ENCODE data around the gene RNASE3.
"Not testable (repeated sequence)": the region's sequence is repeated elsewhere in the genome, so short reads cannot be mapped to it uniquely, and the experiment has no call there.

RNASE3 gene

DNA sequence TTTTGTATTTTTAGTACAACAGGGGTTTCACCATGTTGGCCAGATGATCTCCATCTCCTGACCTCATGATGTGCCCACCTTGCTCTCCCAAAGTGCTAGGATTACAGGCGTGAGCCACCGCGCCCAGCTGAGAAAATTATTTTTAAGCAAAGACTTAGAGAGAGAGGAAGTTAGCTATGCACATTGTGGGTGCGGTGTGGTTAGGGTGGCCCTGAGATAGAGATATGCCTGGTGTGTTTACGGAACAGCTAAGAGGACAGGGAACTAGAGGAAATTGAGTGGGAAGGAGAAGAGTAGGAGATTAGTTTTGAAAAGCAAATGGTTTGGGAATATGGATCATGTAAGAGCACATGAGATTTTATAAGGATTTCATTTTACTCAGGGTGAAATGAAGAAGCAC, 10.0 kb upstream of the RNASE3 start:
- not testable (repeated sequence) for ATAC-seq (replicated peaks); H3K36me3 Mint-ChIP-seq; H3K4me3 Mint-ChIP-seq; H3K27ac Mint-ChIP-seq; H3K9me3 Mint-ChIP-seq; DNase-seq; H3K4me1 Mint-ChIP-seq
- peaks cover 4 to 20% of the 10 kb centered on the region in 2 donors for H3K27me3 Mint-ChIP-seq

DNA sequence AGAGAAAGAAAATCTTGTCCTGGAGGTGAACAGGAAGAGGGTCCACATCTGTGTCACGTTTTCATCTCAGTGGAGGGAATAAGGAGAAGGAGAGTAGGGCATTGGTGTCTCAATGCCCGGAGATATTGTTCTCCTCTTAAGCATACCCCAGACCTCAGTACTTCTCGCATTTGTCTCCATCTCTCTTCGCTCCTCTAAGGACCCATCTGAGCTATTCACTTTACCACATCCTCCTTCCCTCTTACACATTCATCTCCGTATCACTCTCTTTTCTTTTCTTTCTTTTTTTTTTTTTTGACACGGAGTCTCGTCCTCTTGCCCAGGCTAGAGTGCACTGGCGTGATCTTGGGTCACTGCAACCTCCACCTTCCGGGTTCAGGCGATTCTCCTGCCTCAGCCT, 8.4 kb upstream of the RNASE3 start:
- not testable (repeated sequence) for H3K4me1 Mint-ChIP-seq; DNase-seq; H3K36me3 Mint-ChIP-seq; H3K4me3 Mint-ChIP-seq; H3K27ac Mint-ChIP-seq; H3K9me3 Mint-ChIP-seq; ATAC-seq (replicated peaks)
- peaks cover 5 to 23% of the 10 kb centered on the region in 2 donors for H3K27me3 Mint-ChIP-seq

GRCh38 chr14:20888411-20888810, 2.8 kb upstream of the RNASE3 start:
- not testable (repeated sequence) for H3K4me3 Mint-ChIP-seq; DNase-seq; H3K4me1 Mint-ChIP-seq; ATAC-seq (replicated peaks); H3K27ac Mint-ChIP-seq; H3K36me3 Mint-ChIP-seq; H3K9me3 Mint-ChIP-seq
- H3K27me3 Mint-ChIP-seq, result peaks cover 42 to 50% of the 10 kb centered on the region in 2 donors

GRCh38 chr14:20895322-20895721, 4.1 kb downstream of the RNASE3 start:
- H3K4me1 Mint-ChIP-seq; H3K36me3 Mint-ChIP-seq; H3K4me3 Mint-ChIP-seq; DNase-seq; H3K27ac Mint-ChIP-seq; H3K9me3 Mint-ChIP-seq; ATAC-seq (replicated peaks): not testable (repeated sequence)
- H3K27me3 Mint-ChIP-seq, result peaks cover 43 to 46% of the 10 kb centered on the region in 2 donors

- Mint-ChIP-seq H3K4me1 (no peaks in the 10 kb centered on the region), H3K9me3 (no peaks in the 10 kb centered on the region), H3K27ac (no peak overlapping the region), H3K36me3 (no peaks in the 10 kb centered on the region), H3K27me3 (peaks cover 34 to 44% of the 10 kb centered on the region in 2 donors), H3K4me3 (no peak overlapping the region)
- no peak for ATAC-seq (replicated peaks)
- DNase-seq, result no peak
Measured at GRCh38 chr14:20904393-20905029, 13.3 kb downstream of the RNASE3 start.

GRCh38 chr14:20905676-20906075, 14.5 kb downstream of the RNASE3 start:
- ATAC-seq (replicated peaks), result no peak
- Mint-ChIP-seq H3K4me1 (no peaks in the 10 kb centered on the region), H3K36me3 (no peaks in the 10 kb centered on the region), H3K4me3 (no peak overlapping the region), H3K9me3 (no peaks in the 10 kb centered on the region), H3K27ac (no peak overlapping the region), H3K27me3 (peaks cover 33 to 39% of the 10 kb centered on the region in 2 donors)
- no peak for DNase-seq

DNA sequence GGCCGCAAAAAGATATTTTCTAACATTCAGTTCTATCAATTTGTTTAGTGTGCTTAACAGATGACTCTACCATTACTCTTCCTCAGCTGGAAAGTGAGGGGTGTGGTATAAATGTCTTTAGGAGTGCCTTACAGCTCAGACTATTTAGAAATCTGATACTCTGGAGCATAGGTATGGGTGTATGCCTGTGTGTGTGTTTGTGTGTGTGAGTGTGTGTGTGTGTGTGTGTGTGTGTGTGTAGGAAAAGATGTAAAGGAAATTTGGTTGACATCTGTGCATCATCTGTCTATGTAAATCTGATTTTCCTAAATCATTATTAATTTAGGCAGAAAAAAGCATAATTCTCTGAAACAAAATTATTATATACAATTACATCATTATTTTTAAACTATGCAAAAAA, 16.0 kb downstream of the RNASE3 start:
- Mint-ChIP-seq H3K4me3 (no peak overlapping the region), H3K27ac (no peak overlapping the region), H3K36me3 (no peaks in the 10 kb centered on the region), H3K27me3 (peaks cover 40 to 41% of the 10 kb centered on the region in 2 donors), H3K4me1 (no peaks in the 10 kb centered on the region), H3K9me3 (no peaks in the 10 kb centered on the region)
- DNase-seq (no peak), ATAC-seq (replicated peaks) (no peak)

DNA sequence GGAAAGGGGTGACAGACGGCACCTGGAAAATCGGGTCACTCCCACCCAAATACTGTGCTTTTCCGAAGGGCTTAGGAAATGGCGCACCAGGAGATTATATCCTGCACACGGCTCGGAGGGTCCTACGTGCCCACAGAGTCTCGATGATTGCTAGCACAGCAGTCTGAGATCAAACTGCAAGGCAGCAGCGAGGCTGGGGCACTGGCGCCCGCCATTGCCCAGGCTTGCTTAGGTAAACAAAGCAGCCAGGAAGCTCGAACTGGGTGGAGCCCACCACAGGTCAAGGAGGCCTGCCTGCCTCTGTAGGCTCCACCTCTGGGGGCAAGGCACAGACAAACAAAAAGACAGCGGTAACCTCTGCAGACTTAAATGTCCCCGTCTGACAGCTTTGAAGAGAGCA, 19.6 kb downstream of the RNASE3 start:
- not testable (repeated sequence) for H3K9me3 Mint-ChIP-seq; H3K36me3 Mint-ChIP-seq; ATAC-seq (replicated peaks); H3K27ac Mint-ChIP-seq; DNase-seq; H3K4me3 Mint-ChIP-seq; H3K4me1 Mint-ChIP-seq
- H3K27me3 Mint-ChIP-seq, result peaks cover 34 to 42% of the 10 kb centered on the region in 2 donors

GRCh38 chr14:20919038-20919756, 28.0 kb downstream of the RNASE3 start:
- peaks cover 25 to 29% of the 10 kb centered on the region in 2 donors for H3K27me3 Mint-ChIP-seq
- not testable (repeated sequence) for DNase-seq

DNA sequence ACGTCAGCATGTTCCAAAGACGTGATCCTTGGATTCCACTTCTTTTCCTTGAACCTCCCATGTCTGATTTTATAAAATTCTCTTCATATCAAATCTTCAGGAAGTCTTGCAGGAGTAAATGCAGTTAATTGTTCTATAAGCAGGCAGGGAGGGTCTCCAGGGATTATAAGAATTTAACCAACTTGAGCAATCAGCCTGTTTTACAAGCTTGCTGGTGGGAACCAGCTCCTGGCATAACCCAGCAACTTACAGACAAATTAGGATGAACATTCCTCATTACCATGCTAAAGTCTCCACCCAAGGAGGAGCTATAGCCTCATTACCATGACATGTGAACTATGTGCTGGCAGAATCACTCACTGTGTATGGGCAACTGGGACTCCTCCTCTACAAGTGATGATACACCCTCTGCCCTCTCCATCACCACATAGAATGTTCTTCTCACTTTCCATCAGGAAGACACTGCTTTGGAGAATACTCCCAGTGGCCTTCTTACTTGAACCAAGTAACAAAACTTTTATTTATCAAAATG, 32.6 kb downstream of the RNASE3 start:
- not testable (repeated sequence) for ATAC-seq (replicated peaks); DNase-seq; H3K4me1 Mint-ChIP-seq; H3K27ac Mint-ChIP-seq; H3K36me3 Mint-ChIP-seq; H3K4me3 Mint-ChIP-seq
- H3K27me3 Mint-ChIP-seq, result peaks cover 18 to 27% of the 10 kb centered on the region in 2 donors
- H3K9me3 Mint-ChIP-seq, result peaks cover 7 to 12% of the 10 kb centered on the region in 2 donors

More at GRCh38 chr14:20919038-20919756, 28.0 kb downstream of the RNASE3 start:
- H3K27ac Mint-ChIP-seq; H3K4me3 Mint-ChIP-seq; H3K4me1 Mint-ChIP-seq; H3K36me3 Mint-ChIP-seq; ATAC-seq (replicated peaks); H3K9me3 Mint-ChIP-seq: not testable (repeated sequence)

DNA sequence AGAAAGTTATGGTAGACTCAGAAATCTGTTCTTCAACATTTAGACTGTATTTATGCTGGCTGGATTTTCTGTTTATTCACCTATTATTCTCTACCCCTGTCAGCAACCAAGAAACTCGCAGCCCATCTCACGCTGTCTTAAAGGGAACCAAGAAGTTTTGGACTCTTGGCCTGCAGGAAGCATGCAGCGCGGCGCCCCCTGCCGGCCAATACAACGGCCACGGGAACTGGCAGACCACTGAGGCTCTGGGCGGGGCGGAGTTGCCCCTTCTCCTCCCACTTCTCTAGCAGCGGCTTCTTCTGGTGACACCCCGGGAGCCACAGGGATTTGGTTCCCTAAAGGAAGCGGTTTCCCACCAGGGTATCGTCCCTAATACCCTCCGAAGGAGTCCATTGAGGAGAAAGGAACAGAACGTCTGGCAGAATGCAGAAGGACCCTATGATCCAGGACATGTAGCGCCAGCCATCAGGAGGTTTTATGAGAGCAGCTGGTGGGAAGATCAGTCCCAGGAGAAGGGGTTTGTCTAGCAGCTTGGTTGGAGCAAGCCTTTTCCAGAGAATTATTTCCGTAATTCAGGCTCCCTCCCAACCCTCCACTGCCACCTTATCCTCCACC, 43.1 kb downstream of the RNASE3 start:
- no peaks in the 10 kb centered on the region for H3K36me3 Mint-ChIP-seq
- no peak overlapping the region for H3K4me3 Mint-ChIP-seq
- DNase-seq, result no peak
- no peak for ATAC-seq (replicated peaks)
- H3K9me3 Mint-ChIP-seq, result no peaks in the 10 kb centered on the region
- H3K4me1 Mint-ChIP-seq, result peaks cover 16 to 22% of the 10 kb centered on the region in 2 donors
- peak overlapping the region; percentile 67 for H3K27ac Mint-ChIP-seq
- peaks cover 11 to 17% of the 10 kb centered on the region in 2 donors for H3K27me3 Mint-ChIP-seq

DNA sequence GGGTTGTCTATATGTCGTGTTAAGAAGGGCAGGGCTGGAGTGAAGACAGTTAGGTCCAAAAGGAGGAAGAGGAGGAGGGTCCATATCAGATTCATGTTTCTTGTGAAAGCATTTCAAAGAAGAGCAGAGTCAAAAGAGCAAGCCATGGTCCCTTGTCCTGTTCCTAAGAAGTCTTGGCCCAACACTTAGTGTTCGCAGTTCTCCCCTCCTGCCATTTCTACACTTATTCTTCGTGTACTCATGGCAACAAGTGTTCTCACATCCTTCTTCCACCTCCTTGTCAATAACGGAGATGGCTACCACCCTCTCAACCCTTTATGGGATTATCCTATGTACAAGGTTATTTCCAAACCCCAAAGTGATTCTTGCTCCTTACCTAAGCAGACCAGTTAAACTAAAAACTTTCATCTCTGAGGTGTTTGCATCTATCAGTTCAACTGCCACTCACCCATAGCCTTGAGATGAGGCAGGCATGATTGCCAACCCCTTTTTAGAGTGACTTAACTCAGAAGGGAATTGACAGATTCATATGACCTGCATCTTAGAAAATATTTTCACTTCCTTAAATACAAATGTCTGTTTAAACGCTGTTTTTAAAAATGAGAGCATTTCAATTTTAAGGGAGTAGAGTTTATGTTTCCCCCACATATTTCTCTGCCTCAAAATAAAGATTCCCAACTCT, 44.3 kb downstream of the RNASE3 start:
- H3K27ac Mint-ChIP-seq, result peak overlapping the region; percentile 82
- no peaks in the 10 kb centered on the region for H3K9me3 Mint-ChIP-seq
- H3K27me3 Mint-ChIP-seq, result peaks cover 8 to 15% of the 10 kb centered on the region in 2 donors
- H3K4me3 Mint-ChIP-seq, result no peak overlapping the region
- ATAC-seq (replicated peaks), result peak; percentile 95 to 97
- DNase-seq, result peak; percentile 3
- H3K36me3 Mint-ChIP-seq, result no peaks in the 10 kb centered on the region
- peaks cover 16 to 22% of the 10 kb centered on the region in 2 donors for H3K4me1 Mint-ChIP-seq
